ES-I3 (cell line): ENCODE measurements around the gene GP2.
"Not testable (repeated sequence)": the region's sequence is repeated elsewhere in the genome, so short reads cannot be mapped to it uniquely, and the experiment has no call there.

Source experiments
- H3K36me3 ChIP-seq: 2 replicates; pipeline ENCODE4 v1.6.1; 2013; ENCODE audit warnings: mild to moderate bottlenecking, low read length, control low read depth, moderate library complexity; ENCODE audit not compliant: insufficient read depth
- H3K4me1 ChIP-seq: 2 replicates; pipeline ENCODE4 v1.6.1; 2013; ENCODE audit warnings: mild to moderate bottlenecking, control low read depth, low read length; ENCODE audit not compliant: insufficient read depth
- H3K9ac ChIP-seq: 2 replicates; pipeline ENCODE4 v1.6.1; 2013; ENCODE audit warnings: low read depth, mild to moderate bottlenecking, low read length, moderate library complexity
- H3K9me3 ChIP-seq: 2 replicates; pipeline ENCODE4 v1.6.1; 2013; ENCODE audit warnings: mild to moderate bottlenecking, low read length, moderate library complexity; ENCODE audit not compliant: control insufficient read depth, insufficient read depth

The GP2 gene

GRCh38 chr16:20318437-20318836, 8.9 kb downstream of the GP2 start:
- H3K9ac ChIP-seq = no peak overlapping the region
- no peaks in the 10 kb centered on the region for H3K36me3 ChIP-seq
- no peaks in the 10 kb centered on the region for H3K9me3 ChIP-seq
- no peaks in the 10 kb centered on the region for H3K4me1 ChIP-seq

DNA sequence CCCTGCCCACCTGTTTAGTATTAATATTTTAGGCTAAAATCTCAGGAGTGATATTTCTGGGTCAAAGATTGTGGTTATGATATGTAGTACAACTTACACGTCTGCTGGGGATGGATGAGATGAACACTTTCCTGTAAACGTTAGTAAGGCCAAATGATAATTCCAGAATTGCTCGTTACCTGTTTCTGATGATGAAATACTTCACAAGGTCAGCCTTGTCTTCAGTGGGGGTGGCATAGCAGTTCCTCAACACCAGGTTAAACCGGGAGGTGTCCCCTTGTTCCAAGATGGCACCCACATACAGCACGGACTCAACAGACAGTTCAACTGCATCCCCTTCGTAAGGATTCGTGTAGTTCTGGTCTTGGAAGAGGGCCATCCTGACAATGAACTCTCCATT, 9.3 kb downstream of the GP2 start:
- H3K36me3 ChIP-seq = no peaks in the 10 kb centered on the region
- no peaks in the 10 kb centered on the region for H3K4me1 ChIP-seq
- no peak overlapping the region for H3K9ac ChIP-seq
- no peaks in the 10 kb centered on the region for H3K9me3 ChIP-seq

DNA sequence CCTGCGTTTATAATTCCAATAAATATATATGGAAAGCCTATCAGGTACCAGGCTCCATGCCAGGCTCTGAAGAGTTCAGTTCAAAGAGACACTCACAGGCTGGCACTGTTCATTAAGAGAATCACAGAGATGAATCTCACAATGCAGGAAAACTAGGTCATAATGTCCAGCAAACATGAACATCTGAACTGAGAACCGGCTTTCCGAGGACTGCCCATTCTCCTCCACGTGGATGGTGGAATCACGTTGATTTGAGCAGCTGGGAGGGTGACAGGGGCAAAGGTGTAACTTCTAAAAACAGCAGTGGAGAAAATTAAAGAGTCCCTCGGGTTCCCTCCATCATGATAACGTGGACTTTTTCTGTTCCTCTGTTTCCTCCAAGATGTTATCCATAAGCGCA, 10.2 kb downstream of the GP2 start:
- no peaks in the 10 kb centered on the region for H3K9me3 ChIP-seq
- H3K36me3 ChIP-seq = no peaks in the 10 kb centered on the region
- no peaks in the 10 kb centered on the region for H3K4me1 ChIP-seq
- H3K9ac ChIP-seq = no peak overlapping the region

- Histone ChIP-seq H3K9ac (no peak overlapping the region), H3K4me1 (no peaks in the 10 kb centered on the region), H3K9me3 (no peaks in the 10 kb centered on the region), H3K36me3 (no peaks in the 10 kb centered on the region)
Measured at GRCh38 chr16:20316715-20317114, 10.6 kb downstream of the GP2 start.

DNA sequence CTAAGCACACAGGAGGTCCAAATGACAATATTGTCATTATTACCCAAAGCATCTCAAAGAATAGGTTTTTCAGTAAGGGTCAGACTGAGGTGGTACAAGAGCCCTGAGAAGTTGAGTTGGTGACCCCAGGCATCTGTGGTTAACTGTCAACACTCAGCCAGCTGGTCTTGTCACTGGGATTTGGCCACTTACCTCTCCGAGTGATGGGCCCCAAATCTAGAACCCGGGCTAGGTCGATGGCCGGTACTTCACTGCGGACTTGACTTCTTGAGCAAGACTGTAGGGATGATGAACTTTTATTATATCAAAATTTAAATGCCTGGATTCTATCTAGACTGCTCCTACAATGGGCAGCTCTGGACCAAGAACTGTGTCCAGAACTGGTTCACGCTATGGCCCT, 11.5 kb downstream of the GP2 start:
- H3K9ac ChIP-seq = no peak overlapping the region
- H3K4me1 ChIP-seq = no peaks in the 10 kb centered on the region
- H3K36me3 ChIP-seq = no peaks in the 10 kb centered on the region
- H3K9me3 ChIP-seq = no peaks in the 10 kb centered on the region

DNA sequence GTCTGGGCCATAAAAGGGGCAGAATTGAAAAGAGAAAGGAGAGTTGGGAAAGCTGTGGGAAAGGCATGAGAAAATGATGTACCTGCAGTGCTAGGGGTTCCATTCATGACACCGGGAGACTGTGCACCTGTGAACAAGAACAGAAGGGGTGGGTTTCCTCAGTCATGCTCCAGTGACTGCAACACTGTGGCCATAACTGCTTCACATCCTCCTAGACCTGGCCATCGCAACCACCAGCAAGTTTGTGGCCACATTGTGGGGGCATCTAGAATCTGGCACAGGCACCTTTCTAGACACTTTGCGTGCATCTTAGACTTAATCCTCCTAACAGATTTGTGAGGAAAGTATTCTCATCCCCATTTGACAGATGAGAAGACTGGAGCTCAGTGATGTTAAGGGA, 12.7 kb downstream of the GP2 start:
- Histone ChIP-seq H3K4me1 (no peaks in the 10 kb centered on the region), H3K36me3 (no peaks in the 10 kb centered on the region), H3K9ac (no peak overlapping the region), H3K9me3 (no peaks in the 10 kb centered on the region)

- Histone ChIP-seq H3K9ac (no peak overlapping the region), H3K36me3 (no peaks in the 10 kb centered on the region), H3K4me1 (no peaks in the 10 kb centered on the region), H3K9me3 (no peaks in the 10 kb centered on the region)
Measured at GRCh38 chr16:20313741-20314140, 13.6 kb downstream of the GP2 start.

DNA sequence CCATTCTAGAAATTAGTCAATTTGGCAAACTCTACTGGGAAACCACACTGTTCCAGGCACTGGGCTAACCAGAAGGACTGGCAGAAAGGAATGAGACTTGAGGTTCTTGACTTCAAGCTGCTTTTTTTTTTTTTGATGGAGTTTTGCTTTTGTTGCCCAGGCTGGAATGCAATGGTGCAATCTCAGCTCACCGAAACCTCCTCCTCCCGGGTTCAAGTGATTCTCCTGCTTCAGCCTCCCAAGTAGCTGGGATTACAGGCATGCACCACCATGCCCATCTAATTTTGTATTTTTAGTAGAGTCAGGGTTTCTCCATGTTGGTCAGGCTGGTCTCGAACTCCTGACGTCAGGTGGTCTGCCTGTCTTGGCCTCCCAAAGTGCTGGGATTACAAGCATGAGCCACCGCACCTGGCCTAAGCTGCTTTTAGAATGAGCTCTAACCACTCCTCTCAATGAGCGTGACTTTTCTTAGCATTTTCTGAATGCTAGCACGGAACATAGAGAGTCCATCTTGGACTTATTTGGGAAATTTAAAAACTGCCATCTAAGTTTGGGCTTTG, 14.7 kb downstream of the GP2 start:
- not testable (repeated sequence) for H3K9me3 ChIP-seq, H3K4me1 ChIP-seq, H3K36me3 ChIP-seq, H3K9ac ChIP-seq

DNA sequence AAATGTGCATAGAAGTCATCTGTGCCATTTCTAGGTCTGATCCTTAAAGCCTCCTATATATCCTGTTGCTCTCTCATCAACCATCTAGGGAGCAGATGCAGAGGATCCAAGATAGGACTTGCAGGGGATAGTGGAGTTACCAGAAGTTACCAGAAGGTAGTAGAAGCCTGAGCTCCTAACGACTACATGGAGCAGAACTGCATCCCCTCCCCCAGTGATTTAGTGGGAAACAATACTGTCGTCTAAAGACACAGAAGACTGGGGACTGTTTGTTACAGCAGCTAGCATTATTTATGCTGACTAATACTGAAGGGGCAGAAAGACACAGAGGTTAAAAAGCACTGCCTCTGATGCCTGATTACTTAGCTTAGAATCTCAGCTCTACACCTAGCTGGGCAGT, 15.8 kb downstream of the GP2 start:
- Histone ChIP-seq H3K9ac (no peak overlapping the region), H3K36me3 (no peaks in the 10 kb centered on the region), H3K4me1 (no peaks in the 10 kb centered on the region), H3K9me3 (no peaks in the 10 kb centered on the region)

GRCh38 chr16:20310421-20311395, 16.6 kb downstream of the GP2 start:
- Histone ChIP-seq H3K36me3 (no peaks in the 10 kb centered on the region), H3K4me1 (no peaks in the 10 kb centered on the region), H3K9me3 (no peaks in the 10 kb centered on the region), H3K9ac (no peak overlapping the region)

- Histone ChIP-seq H3K9me3 (no peaks in the 10 kb centered on the region), H3K36me3 (no peaks in the 10 kb centered on the region), H3K4me1 (no peaks in the 10 kb centered on the region), H3K9ac (no peak overlapping the region)
Measured at GRCh38 chr16:20309786-20310185, 17.5 kb downstream of the GP2 start.

- Histone ChIP-seq H3K4me1 (no peaks in the 10 kb centered on the region), H3K36me3 (no peaks in the 10 kb centered on the region), H3K9ac (no peak overlapping the region), H3K9me3 (no peaks in the 10 kb centered on the region)
Measured at GRCh38 chr16:20308801-20309590, 18.3 kb downstream of the GP2 start.

GRCh38 chr16:20308266-20308665, 19.0 kb downstream of the GP2 start:
- no peaks in the 10 kb centered on the region for H3K9me3 ChIP-seq
- H3K36me3 ChIP-seq = no peaks in the 10 kb centered on the region
- no peak overlapping the region for H3K9ac ChIP-seq
- H3K4me1 ChIP-seq = no peaks in the 10 kb centered on the region

GRCh38 chr16:20307791-20308190, 19.5 kb downstream of the GP2 start:
- Histone ChIP-seq H3K4me1 (no peaks in the 10 kb centered on the region), H3K9ac (no peak overlapping the region), H3K36me3 (no peaks in the 10 kb centered on the region), H3K9me3 (no peaks in the 10 kb centered on the region)
